G401 (cell line): ENCODE results near the gene MTX2. TPM values are rescaled to one million over a fixed set of nuclear protein-coding genes. Genes with fewer than 3 reads are reported as not detected.
"Not testable (repeated sequence)": the region's sequence is repeated elsewhere in the genome, so short reads cannot be mapped to it uniquely, and the experiment has no call there.

ENCODE experiments used
- DNase-seq: peaks from one replicate; pipeline ENCODE4 v3.0.0-alpha.2; 2015; ENCODE audit warnings: low spot score
- in situ Hi-C: cut with HindIII; loops from 2 replicates; pipeline ENCODE4 v1.10.0; 2016; ENCODE audit warnings: low sequenced_read_pairs, mixed read lengths
- total RNA-seq: library from RNA; depleted of rRNA; stranded (reverse); fragments of >200 nt; shearing (Covaris generic); gene quantifications from 2 replicates; pipeline ENCODE4 v1.2.3, GENCODE V29; 2014; rRNA removed

MTX2 gene
- total RNA-seq, 1 experiment from 2014 or later, result 57.6 TPM

DNA sequence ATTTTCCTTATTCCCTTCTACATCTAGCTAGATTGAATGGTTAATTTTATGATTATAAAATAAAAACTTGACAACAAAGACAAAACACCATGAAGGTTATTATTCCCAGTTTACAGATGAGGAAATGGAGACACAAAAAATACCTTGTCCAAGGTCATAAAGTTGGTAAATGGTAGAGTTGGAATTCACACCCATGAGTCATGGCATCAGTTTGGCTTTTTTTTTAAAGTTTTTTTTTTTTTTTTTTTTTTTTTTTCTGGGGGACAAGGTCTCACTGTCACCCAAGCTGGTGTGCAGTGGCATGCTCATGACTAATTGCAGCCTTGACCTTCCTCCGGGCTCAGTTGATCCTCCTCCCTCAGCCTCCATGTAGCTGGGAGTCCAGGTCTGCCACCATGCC is 70.0 kb downstream of the MTX2 start:
- in situ Hi-C loops, result no loop called here
- no peak for DNase-seq

DNA sequence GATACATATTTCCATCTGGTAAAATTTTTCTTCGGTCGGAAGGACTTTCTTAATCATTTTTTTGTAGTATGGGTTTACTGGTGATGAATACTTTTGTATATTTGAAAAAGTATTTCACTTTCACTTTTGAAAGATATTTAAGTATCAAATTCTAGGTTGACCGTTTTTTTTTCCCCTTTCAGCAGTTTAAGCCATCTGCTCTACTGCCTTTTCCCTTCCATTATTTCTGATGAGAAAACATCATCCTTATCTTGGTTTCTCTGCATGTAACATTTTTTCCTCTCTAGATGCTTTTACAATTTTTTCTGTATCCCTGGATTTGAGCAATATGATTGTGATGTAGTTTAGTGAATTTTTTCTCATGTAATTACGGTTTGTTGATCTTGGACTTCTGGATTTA is 87.0 kb downstream of the MTX2 start:
- in situ Hi-C loops, result no loop called here

DNA sequence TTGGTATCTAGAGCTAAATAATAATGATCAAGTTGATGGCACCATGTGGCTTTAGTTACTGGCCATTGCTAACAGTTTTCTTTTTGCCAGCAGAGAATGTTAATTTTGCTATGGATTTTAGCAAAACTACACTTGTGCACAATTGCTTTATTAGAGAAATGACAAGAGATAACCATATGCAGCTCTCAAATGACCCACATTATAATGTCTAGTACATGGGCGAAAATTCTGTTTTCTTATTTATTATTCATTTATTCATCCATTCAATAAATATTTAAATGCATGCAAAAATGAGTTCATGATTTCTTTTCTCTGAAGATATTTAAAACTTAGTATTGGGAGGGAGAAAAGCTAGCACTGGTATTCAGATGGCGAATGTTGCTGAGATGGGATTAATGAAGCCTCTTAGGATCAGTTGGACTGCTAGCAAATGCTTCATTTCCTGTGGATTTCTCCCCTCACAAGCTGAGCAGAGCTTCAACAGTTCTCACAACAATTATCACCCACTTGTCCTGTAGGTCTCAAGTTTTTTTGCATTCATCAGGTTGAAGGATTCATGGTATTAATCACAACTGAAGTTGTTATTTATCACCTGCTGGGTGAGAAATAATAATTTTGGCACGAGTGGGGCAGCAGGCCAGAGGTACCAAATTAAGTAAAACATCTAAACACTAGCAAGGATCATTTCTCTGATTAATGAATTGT is 95.2 kb downstream of the MTX2 start:
- no peak for DNase-seq
- in situ Hi-C loops, result no loop called here

More for the DNA sequence above, 87.0 kb downstream of the MTX2 start:
- no peak for DNase-seq

DNA sequence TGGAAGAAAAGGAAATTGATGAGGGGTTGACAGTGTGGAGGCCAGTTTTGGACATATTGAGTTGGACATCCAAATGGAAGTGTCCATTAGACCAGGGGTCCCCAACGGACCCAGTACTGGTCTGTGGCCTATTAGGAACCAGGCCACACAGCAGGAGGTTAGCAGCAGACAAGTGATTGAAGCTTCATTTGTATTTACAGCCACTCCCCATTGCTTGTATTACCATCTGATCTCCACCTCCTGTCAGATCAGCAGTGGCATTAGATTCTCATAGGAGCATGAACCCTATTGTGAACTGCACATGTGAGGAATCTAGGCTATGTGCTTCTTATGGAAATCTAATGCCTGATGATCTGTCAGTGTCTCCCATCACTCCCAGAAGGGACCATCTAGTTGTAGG is 99.1 kb downstream of the MTX2 start:
- no peak for DNase-seq

DNA sequence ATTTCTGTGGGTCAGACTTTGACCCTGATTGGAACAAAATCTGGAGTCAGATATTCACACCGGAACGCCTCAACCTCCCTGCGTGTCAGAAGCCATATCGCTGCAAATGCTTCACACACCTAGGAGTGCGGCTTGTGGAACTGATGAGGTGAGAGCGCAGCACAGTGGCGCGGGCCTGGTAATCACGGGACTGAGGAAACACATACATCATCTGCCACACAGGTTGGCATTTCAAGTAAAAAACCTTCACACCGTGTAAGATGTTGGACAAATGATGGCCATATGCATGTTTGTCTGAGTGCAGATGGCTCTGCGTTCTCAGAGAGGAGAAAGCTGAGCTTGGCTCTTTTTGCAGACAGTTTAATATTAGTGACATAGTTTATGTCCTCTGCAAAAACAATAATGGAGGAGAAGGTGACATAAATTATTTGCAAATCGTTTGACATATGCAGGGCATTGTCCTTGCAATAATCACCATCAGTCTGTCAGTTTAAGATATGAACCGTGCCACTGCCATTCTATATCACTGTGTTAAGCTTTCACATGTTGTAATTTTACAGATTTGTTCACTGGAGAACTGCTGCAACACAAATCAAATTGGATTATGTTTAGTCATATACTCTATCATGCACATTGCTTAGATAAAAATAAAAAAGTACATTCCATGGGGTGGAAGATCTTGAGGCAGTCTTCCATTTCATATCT is 101.4 kb downstream of the MTX2 start:
- in situ Hi-C loops, result no loop called here
- no peak for DNase-seq

More for the DNA sequence above, 99.1 kb downstream of the MTX2 start:
- in situ Hi-C loops, result no loop called here

DNA sequence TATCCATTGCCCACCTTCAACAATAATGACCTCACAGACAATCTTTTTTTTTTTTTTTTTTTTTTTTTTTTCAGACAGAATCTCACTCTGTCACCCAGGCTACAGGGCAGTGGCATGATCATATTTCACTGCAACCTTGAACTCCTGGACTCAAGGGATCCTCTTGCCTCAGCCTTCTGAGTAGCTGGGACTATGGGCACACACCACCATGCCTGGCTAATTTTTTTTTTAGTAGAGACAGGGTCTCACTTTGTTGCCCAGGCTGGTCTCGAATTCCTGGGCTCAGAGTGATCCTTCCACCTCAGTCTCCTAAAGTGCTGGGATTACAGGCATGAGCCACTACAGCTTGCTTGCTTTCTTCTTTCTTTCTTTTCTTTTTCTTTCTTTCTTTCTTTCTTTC is 103.9 kb downstream of the MTX2 start:
- DNase-seq, in situ Hi-C loops: not testable (repeated sequence)

DNA sequence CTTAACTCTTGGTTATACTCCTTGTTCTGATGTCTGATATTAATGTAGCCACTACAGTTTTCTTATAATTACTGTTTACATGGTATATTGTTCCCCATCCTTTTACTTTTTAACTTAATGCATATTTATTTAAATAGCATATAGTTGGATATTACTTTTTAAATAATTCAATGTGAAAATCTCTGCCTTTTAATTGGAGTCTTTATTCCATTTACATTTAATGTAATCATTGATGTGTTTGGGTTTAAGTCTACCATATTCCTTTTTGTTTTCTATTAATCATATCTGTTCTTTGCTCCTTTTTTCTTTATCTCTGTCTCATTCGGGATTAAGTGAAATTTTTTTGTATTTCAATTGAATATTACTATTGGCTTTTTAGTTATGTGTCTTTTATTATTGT is 109.1 kb downstream of the MTX2 start:
- in situ Hi-C loops, result no loop called here
- no peak for DNase-seq

DNA sequence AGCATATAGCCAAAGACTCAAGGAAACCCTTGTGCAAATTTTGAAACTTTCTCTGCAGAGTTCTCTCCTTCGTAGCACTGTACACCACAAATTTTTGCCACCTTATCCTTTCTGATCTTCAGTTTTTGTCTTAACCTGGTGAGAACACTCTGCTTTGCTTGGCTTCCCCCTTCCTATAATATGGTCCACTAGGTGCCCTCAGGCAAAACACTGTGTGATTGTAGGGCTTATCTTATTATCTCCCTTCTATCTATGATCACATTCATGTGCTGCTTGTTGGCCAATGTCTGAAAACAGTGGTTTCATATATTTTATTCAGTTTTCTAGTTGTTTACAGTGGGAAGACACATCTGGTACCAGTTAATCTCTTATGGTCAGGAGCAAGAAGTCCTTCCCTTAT is 111.1 kb downstream of the MTX2 start:
- in situ Hi-C loops, result no loop called here
- DNase-seq, result no peak

DNA sequence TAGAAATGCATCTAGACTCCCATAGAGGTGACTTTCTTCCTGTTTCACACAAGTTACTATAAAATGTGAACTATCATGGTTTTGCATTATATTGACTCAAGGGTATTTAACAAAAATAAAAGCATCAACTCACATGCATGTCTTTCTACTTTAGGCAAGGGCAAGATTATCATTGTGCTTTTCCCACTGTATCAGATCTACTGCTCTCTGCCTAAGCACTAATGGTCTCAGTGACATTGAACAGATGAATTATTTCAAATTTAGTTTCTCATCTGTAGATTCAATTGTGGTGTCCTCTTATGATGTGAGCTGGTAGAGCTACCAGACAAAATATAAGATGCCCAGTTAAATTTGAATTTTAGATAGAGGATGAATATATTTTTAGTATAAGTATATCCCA is 113.9 kb downstream of the MTX2 start:
- no peak for DNase-seq
- in situ Hi-C loops, result no loop called here

DNA sequence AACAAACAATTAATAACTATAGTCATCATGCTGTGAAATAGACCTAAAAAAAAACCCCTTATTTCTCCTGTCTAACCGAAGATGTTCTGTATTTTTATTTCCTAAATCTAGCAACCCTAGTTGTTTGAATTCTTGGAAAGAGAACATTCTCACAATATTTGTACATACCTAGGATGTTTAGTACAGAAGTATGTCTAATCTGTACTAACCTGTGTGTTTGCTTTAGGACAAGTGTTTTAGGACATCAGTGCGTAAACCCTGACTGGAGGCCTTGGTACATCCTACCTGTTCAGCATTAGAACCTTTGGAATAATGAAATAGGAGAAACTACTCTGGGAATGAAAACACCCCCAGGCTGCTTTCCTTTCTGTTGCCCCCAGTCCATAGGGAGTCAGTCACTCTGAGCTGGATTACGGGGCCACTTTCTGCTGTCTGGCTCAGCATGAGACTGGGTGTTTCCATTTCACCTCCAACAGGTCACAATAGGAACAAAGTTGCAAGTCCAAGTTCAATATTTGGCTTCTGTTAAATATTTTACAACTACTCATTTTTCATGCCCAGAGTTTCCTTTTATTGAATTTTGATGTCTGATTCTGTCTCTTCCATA is 114.7 kb downstream of the MTX2 start:
- in situ Hi-C loops, result no loop called here
- DNase-seq, result no peak

DNA sequence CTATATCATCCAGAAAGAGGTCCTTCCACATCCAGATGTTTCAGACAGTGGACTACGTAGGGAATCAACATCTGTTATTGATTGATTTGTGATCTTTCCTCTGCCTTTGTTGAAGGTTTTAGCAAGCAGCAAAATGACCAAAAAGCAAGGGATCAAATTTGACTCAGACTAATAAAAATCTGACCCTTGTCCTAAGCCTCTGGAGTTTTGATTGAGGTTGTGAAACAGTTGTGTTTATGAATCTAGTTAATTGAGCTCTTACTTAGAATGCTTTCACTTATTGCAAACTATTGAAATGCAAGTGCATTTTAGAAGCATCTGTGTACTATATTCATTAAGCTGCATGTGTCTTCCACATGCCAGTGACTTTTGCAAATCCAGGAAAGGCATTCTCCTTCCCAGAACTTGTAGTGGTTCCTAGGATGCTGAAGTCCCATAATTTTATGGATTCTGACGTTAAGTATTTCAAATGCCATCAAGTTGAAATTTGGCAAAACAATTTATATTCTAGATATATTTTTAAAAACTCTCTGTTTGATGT is 116.0 kb downstream of the MTX2 start:
- in situ Hi-C loops, result no loop called here
- DNase-seq, result no peak

DNA sequence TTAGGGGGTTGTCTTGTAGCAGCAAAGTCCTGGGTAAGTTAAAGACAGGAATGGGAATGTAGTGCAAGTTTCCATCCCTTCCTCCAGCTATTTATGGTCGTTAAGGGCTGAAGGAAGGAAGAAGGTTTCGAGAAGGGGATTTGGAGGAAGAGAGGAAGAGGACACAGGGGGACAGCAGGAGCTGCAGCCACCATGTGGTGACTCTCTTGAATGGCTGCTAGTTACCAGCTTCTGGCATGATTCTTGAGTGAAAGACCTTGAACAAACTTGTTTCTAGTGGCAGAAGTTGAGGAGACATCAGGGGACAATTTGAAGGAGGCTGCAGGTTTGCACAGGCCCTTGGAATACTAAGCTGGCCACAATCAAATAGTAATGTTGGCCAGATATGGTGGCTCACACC is 116.6 kb downstream of the MTX2 start:
- DNase-seq, result no peak
- in situ Hi-C loops, result no loop called here

Other genes starting within 250 kb of the MTX2 start
- not detected in 2 replicates for gene EVX2, start 185.5 kb upstream of the MTX2 start, total RNA-seq
- gene HOXD13, start 176.7 kb upstream of the MTX2 start, total RNA-seq, result 0.43 TPM in 1 of 2 replicates, not detected in the other
- not detected in 2 replicates for gene HOXD12, start 169.6 kb upstream of the MTX2 start, total RNA-seq
- gene HOXD11, start 162.2 kb upstream of the MTX2 start, total RNA-seq, result not detected in 2 replicates
- gene HOXD10, start 152.7 kb upstream of the MTX2 start, total RNA-seq, result not detected in 2 replicates
- gene HOXD9, start 146.7 kb upstream of the MTX2 start, total RNA-seq, result 6.6 and 10.6 TPM in 2 replicates
- gene HOXD8, start 139.7 kb upstream of the MTX2 start, total RNA-seq, result 4.1 and 4.2 TPM in 2 replicates
- 1.7 TPM in 1 of 2 replicates, not detected in the other for gene HOXD4, start 117.9 kb upstream of the MTX2 start, total RNA-seq
- 1.8 and 6.5 TPM in 2 replicates for gene HOXD3, start 112.1 kb upstream of the MTX2 start, total RNA-seq
- gene HOXD1, start 80.8 kb upstream of the MTX2 start, total RNA-seq, result 0.68 and 1.3 TPM in 2 replicates